IPS-15b (cell line): ENCODE results near the gene MFGE8.
"Not testable (repeated sequence)": the region's sequence is repeated elsewhere in the genome, so short reads cannot be mapped to it uniquely, and the experiment has no call there.

ENCODE experiments used
- H3K27me3 ChIP-seq: one replicate; pipeline ENCODE4 v1.6.1; 2013; ENCODE audit warnings: low read length; ENCODE audit not compliant: control insufficient read depth, insufficient read depth
- H3K36me3 ChIP-seq: one replicate; pipeline ENCODE4 v1.6.1; 2013; ENCODE audit warnings: low read length; ENCODE audit not compliant: control insufficient read depth, insufficient read depth
- H3K4me1 ChIP-seq: one replicate; pipeline ENCODE4 v1.6.1; 2013; ENCODE audit warnings: mild to moderate bottlenecking, low read length; ENCODE audit not compliant: control insufficient read depth, insufficient read depth
- H3K4me3 ChIP-seq: one replicate; pipeline ENCODE4 v1.5.1; 2013; ENCODE audit warnings: low read depth, low read length
- H3K9ac ChIP-seq: one replicate; pipeline ENCODE4 v1.6.1; 2013; ENCODE audit warnings: low read depth, mild to moderate bottlenecking, low read length
- H3K9me3 ChIP-seq: one replicate; pipeline ENCODE4 v1.6.1; 2013; ENCODE audit warnings: mild to moderate bottlenecking, low read length; ENCODE audit not compliant: control insufficient read depth, insufficient read depth

The MFGE8 gene

GRCh38 chr15:88934449-88934848, 21.3 kb upstream of the MFGE8 start:
- H3K9ac ChIP-seq, H3K27me3 ChIP-seq, H3K36me3 ChIP-seq, H3K4me1 ChIP-seq, H3K9me3 ChIP-seq, H3K4me3 ChIP-seq: not testable (repeated sequence)

GRCh38 chr15:88932875-88933330, 19.7 kb upstream of the MFGE8 start:
- Histone ChIP-seq H3K27me3 (no peaks in the 10 kb centered on the region), H3K9ac (no peak overlapping the region), H3K36me3 (no peaks in the 10 kb centered on the region), H3K4me1 (no peaks in the 10 kb centered on the region), H3K4me3 (no peak overlapping the region), H3K9me3 (no peaks in the 10 kb centered on the region)

- Histone ChIP-seq H3K9me3 (no peaks in the 10 kb centered on the region), H3K9ac (no peak overlapping the region), H3K4me3 (no peak overlapping the region), H3K4me1 (no peaks in the 10 kb centered on the region), H3K36me3 (no peaks in the 10 kb centered on the region), H3K27me3 (no peaks in the 10 kb centered on the region)
Measured at GRCh38 chr15:88932271-88932874, 19.2 kb upstream of the MFGE8 start.

GRCh38 chr15:88930579-88930978, 17.4 kb upstream of the MFGE8 start:
- Histone ChIP-seq H3K4me3 (no peak overlapping the region), H3K4me1 (no peaks in the 10 kb centered on the region), H3K36me3 (no peaks in the 10 kb centered on the region), H3K27me3 (no peaks in the 10 kb centered on the region), H3K9ac (no peak overlapping the region), H3K9me3 (no peaks in the 10 kb centered on the region)

GRCh38 chr15:88929358-88930098, 16.3 kb upstream of the MFGE8 start:
- not testable (repeated sequence) for H3K9ac ChIP-seq, H3K36me3 ChIP-seq, H3K27me3 ChIP-seq, H3K4me1 ChIP-seq, H3K9me3 ChIP-seq, H3K4me3 ChIP-seq

- not testable (repeated sequence) for H3K9ac ChIP-seq, H3K4me1 ChIP-seq
Measured at GRCh38 chr15:88928192-88928591, 15.0 kb upstream of the MFGE8 start.

GRCh38 chr15:88925648-88926047, 12.5 kb upstream of the MFGE8 start:
- H3K9ac ChIP-seq, H3K4me1 ChIP-seq, H3K4me3 ChIP-seq, H3K36me3 ChIP-seq, H3K27me3 ChIP-seq, H3K9me3 ChIP-seq: not testable (repeated sequence)

More at GRCh38 chr15:88928192-88928591, 15.0 kb upstream of the MFGE8 start:
- H3K36me3 ChIP-seq, H3K27me3 ChIP-seq, H3K4me3 ChIP-seq, H3K9me3 ChIP-seq: not testable (repeated sequence)

GRCh38 chr15:88920892-88921435, 7.8 kb upstream of the MFGE8 start:
- not testable (repeated sequence) for H3K36me3 ChIP-seq, H3K4me3 ChIP-seq, H3K27me3 ChIP-seq, H3K9me3 ChIP-seq, H3K9ac ChIP-seq, H3K4me1 ChIP-seq

- Histone ChIP-seq H3K9ac (no peak overlapping the region), H3K27me3 (no peaks in the 10 kb centered on the region), H3K9me3 (no peaks in the 10 kb centered on the region), H3K4me3 (no peak overlapping the region), H3K4me1 (no peaks in the 10 kb centered on the region), H3K36me3 (no peaks in the 10 kb centered on the region)
Measured at GRCh38 chr15:88920186-88920891, 7.2 kb upstream of the MFGE8 start.

GRCh38 chr15:88918738-88919137, 5.6 kb upstream of the MFGE8 start:
- Histone ChIP-seq H3K36me3 (no peaks in the 10 kb centered on the region), H3K4me1 (no peaks in the 10 kb centered on the region), H3K9ac (no peak overlapping the region), H3K4me3 (no peak overlapping the region), H3K9me3 (no peaks in the 10 kb centered on the region), H3K27me3 (no peaks in the 10 kb centered on the region)

GRCh38 chr15:88917760-88918159, 4.6 kb upstream of the MFGE8 start:
- H3K4me1 ChIP-seq, result no peaks in the 10 kb centered on the region
- H3K27me3 ChIP-seq, result no peaks in the 10 kb centered on the region
- H3K36me3 ChIP-seq, result no peaks in the 10 kb centered on the region
- no peaks in the 10 kb centered on the region for H3K9me3 ChIP-seq
- no peak overlapping the region for H3K4me3 ChIP-seq
- H3K9ac ChIP-seq, result no peak overlapping the region

GRCh38 chr15:88915354-88915753, 2.2 kb upstream of the MFGE8 start:
- Histone ChIP-seq H3K9me3 (no peaks in the 10 kb centered on the region), H3K9ac (no peak overlapping the region), H3K27me3 (no peaks in the 10 kb centered on the region), H3K4me1 (peaks cover 4% of the 10 kb centered on the region), H3K36me3 (peaks cover 10% of the 10 kb centered on the region), H3K4me3 (no peak overlapping the region)
